ENCODE measurements around the gene ADGRL1.
A peak's percentile ranks its signal among the peaks of the same experiment; 100 is the strongest.

The ADGRL1 gene

GRCh38 chr19:14138576-14139265, 67.2 kb downstream of the ADGRL1 start:
- Histone ChIP-seq H2BK5ac (ENCODE audit: low read length) (no peak overlapping the region), H3K9ac (ENCODE audit: low read depth, low read length, poor library complexity) (no peak overlapping the region), H3K79me1 (ENCODE audit: low read depth, low read length) (peaks cover 4% of the 10 kb centered on the region), H3K23ac (ENCODE audit: low read depth, low read length, poor library complexity) (no peak overlapping the region), H3K9me3 (replicated peaks in 1 of 2; ENCODE audit: control insufficient read depth in 2 of 2, insufficient read depth in 1 of 2, low read depth in 1 of 2, low read length in 2 of 2) (no peaks in the 10 kb centered on the region), H3K18ac (ENCODE audit: low read length) (no peak overlapping the region), H2BK15ac (ENCODE audit: low read length) (no peak overlapping the region), H3K27me3 (ENCODE audit: control insufficient read depth in 3 of 3, insufficient read depth in 3 of 3, low read depth in 1 of 3, low read length in 3 of 3) (no peaks in the 10 kb centered on the region), H2AK5ac (ENCODE audit: low read depth, low read length) (no peak overlapping the region), H3K4me2 (ENCODE audit: insufficient read depth, low read length, poor library complexity, severe bottlenecking) (no peak overlapping the region), H2BK120ac (ENCODE audit: low read depth, low read length) (no peak overlapping the region), H3K27ac (replicated peaks; ENCODE audit: low read length) (peak overlapping the region; percentile 4), H2BK12ac (ENCODE audit: low read length) (no peak overlapping the region), H3K14ac (ENCODE audit: low read length) (no peak overlapping the region), H3K36me3 (replicated peaks in 1 of 2; ENCODE audit: control insufficient read depth in 2 of 2, insufficient read depth in 2 of 2, low read length in 2 of 2) (peaks cover 0 to 9% of the 10 kb centered on the region in 2 donors), H4K8ac (ENCODE audit: low read depth, low read length) (no peak overlapping the region), H3K4ac (ENCODE audit: low read length) (no peak overlapping the region), H3K4me1 (ENCODE audit: control insufficient read depth in 2 of 2, insufficient read depth in 1 of 2, low read depth in 1 of 2, low read length in 2 of 2) (peaks cover 13 to 18% of the 10 kb centered on the region in 2 donors), H4K91ac (ENCODE audit: low read depth, low read length, poor library complexity) (no peak overlapping the region), H2AFZ (ENCODE audit: low read length) (no peak overlapping the region), H3K4me3 (ENCODE audit: low read length in 2 of 2) (peak overlapping the region in 1 of 2 donors; percentile 57)
- WGBS, 2 donors (ENCODE audit: extremely low coverage in 2 of 2, insufficient read length in 2 of 2, insufficient replicate concordance in 1 of 2): no CpG with 5 or more reads among the region's 9 CpGs
- no peak for DNase-seq (ENCODE audit: low spot score)

GRCh38 chr19:14136509-14137281, 69.3 kb downstream of the ADGRL1 start, which contains the start of gene ASF1B:
TSS of gene ASF1B (minus strand) at chr19:14136589. CDS start at chr19:14136456, 133 bp downstream.
- Histone ChIP-seq H2AK5ac (ENCODE audit: low read depth, low read length) (peak within 1 kb of the TSS; percentile 90), H2BK12ac (ENCODE audit: low read length) (no peak within 1 kb of the TSS), H3K4me1 (ENCODE audit: control insufficient read depth in 2 of 2, insufficient read depth in 1 of 2, low read depth in 1 of 2, low read length in 2 of 2) (peaks cover 13 to 18% of the 10 kb centered on the region in 2 donors), H3K27me3 (ENCODE audit: control insufficient read depth in 3 of 3, insufficient read depth in 3 of 3, low read depth in 1 of 3, low read length in 3 of 3) (no peaks in the 10 kb centered on the region), H3K4ac (ENCODE audit: low read length) (no peak within 1 kb of the TSS), H2BK120ac (ENCODE audit: low read depth, low read length) (peak within 1 kb of the TSS; percentile 47), H3K4me2 (ENCODE audit: insufficient read depth, low read length, poor library complexity, severe bottlenecking) (peak within 1 kb of the TSS; percentile 94), H4K91ac (ENCODE audit: low read depth, low read length, poor library complexity) (no peak within 1 kb of the TSS), H3K9ac (ENCODE audit: low read depth, low read length, poor library complexity) (peak within 1 kb of the TSS; percentile 99), H2AFZ (ENCODE audit: low read length) (peak within 1 kb of the TSS; percentile 93), H3K9me3 (replicated peaks in 1 of 2; ENCODE audit: control insufficient read depth in 2 of 2, insufficient read depth in 1 of 2, low read depth in 1 of 2, low read length in 2 of 2) (no peaks in the 10 kb centered on the region), H3K79me1 (ENCODE audit: low read depth, low read length) (peaks cover 4% of the 10 kb centered on the region), H3K14ac (ENCODE audit: low read length) (peak within 1 kb of the TSS; percentile 75), H3K27ac (replicated peaks; ENCODE audit: low read length) (peak within 1 kb of the TSS; percentile 81), H2BK15ac (ENCODE audit: low read length) (no peak within 1 kb of the TSS), H2BK5ac (ENCODE audit: low read length) (peak within 1 kb of the TSS; percentile 82), H3K23ac (ENCODE audit: low read depth, low read length, poor library complexity) (peak within 1 kb of the TSS; percentile 98), H3K36me3 (replicated peaks in 1 of 2; ENCODE audit: control insufficient read depth in 2 of 2, insufficient read depth in 2 of 2, low read length in 2 of 2) (peaks cover 2 to 20% of the 10 kb centered on the region in 2 donors), H3K4me3 (ENCODE audit: low read length in 2 of 2) (peak within 1 kb of the TSS; percentile 98 to 100), H4K8ac (ENCODE audit: low read depth, low read length) (no peak within 1 kb of the TSS), H3K18ac (ENCODE audit: low read length) (peak within 1 kb of the TSS; percentile 98)
- no CpG with 5 or more reads among the region's 78 CpGs for WGBS, 2 donors (ENCODE audit: extremely low coverage in 2 of 2, insufficient read length in 2 of 2, insufficient replicate concordance in 1 of 2)
- peak; percentile 100 for DNase-seq (ENCODE audit: low spot score)

- Histone ChIP-seq H3K4me1 (ENCODE audit: control insufficient read depth in 2 of 2, insufficient read depth in 1 of 2, low read depth in 1 of 2, low read length in 2 of 2) (peaks cover 13 to 18% of the 10 kb centered on the region in 2 donors), H2AK5ac (ENCODE audit: low read depth, low read length) (peak overlapping the region; percentile 90), H3K27ac (replicated peaks; ENCODE audit: low read length) (peak overlapping the region; percentile 78), H3K18ac (ENCODE audit: low read length) (peak overlapping the region; percentile 98), H3K27me3 (ENCODE audit: control insufficient read depth in 3 of 3, insufficient read depth in 3 of 3, low read depth in 1 of 3, low read length in 3 of 3) (no peaks in the 10 kb centered on the region), H3K9me3 (replicated peaks in 1 of 2; ENCODE audit: control insufficient read depth in 2 of 2, insufficient read depth in 1 of 2, low read depth in 1 of 2, low read length in 2 of 2) (no peaks in the 10 kb centered on the region), H3K79me1 (ENCODE audit: low read depth, low read length) (peaks cover 4% of the 10 kb centered on the region), H3K4me2 (ENCODE audit: insufficient read depth, low read length, poor library complexity, severe bottlenecking) (peak overlapping the region; percentile 93), H4K8ac (ENCODE audit: low read depth, low read length) (no peak overlapping the region), H4K91ac (ENCODE audit: low read depth, low read length, poor library complexity) (no peak overlapping the region), H3K23ac (ENCODE audit: low read depth, low read length, poor library complexity) (peak overlapping the region; percentile 98), H3K14ac (ENCODE audit: low read length) (peak overlapping the region; percentile 75), H3K4me3 (ENCODE audit: low read length in 2 of 2) (peak overlapping the region; percentile 98 to 100), H3K36me3 (replicated peaks in 1 of 2; ENCODE audit: control insufficient read depth in 2 of 2, insufficient read depth in 2 of 2, low read length in 2 of 2) (peaks cover 2 to 21% of the 10 kb centered on the region in 2 donors), H2BK15ac (ENCODE audit: low read length) (no peak overlapping the region), H2AFZ (ENCODE audit: low read length) (peak overlapping the region; percentile 93), H2BK5ac (ENCODE audit: low read length) (no peak overlapping the region), H3K4ac (ENCODE audit: low read length) (no peak overlapping the region), H2BK12ac (ENCODE audit: low read length) (no peak overlapping the region), H2BK120ac (ENCODE audit: low read depth, low read length) (peak overlapping the region; percentile 47), H3K9ac (ENCODE audit: low read depth, low read length, poor library complexity) (peak overlapping the region; percentile 99)
- WGBS, 2 donors (ENCODE audit: extremely low coverage in 2 of 2, insufficient read length in 2 of 2, insufficient replicate concordance in 1 of 2): no CpG with 5 or more reads among the region's 38 CpGs
- no peak for DNase-seq (ENCODE audit: low spot score)
These were observed 69.9 kb downstream of the ADGRL1 start for GRCh38 chr19:14135985-14136508.

- H3K9me3 ChIP-seq (replicated peaks in 1 of 2; ENCODE audit: control insufficient read depth in 2 of 2, insufficient read depth in 1 of 2, low read depth in 1 of 2, low read length in 2 of 2): no peaks in the 10 kb centered on the region
- peak overlapping the region; percentile 90 for H2AK5ac ChIP-seq (ENCODE audit: low read depth, low read length)
- H3K18ac ChIP-seq (ENCODE audit: low read length): no peak overlapping the region
- H3K9ac ChIP-seq (ENCODE audit: low read depth, low read length, poor library complexity): no peak overlapping the region
- H3K14ac ChIP-seq (ENCODE audit: low read length): no peak overlapping the region
- H3K4me1 ChIP-seq (ENCODE audit: control insufficient read depth in 2 of 2, insufficient read depth in 1 of 2, low read depth in 1 of 2, low read length in 2 of 2): peaks cover 13 to 18% of the 10 kb centered on the region in 2 donors
- no peak overlapping the region for H3K4ac ChIP-seq (ENCODE audit: low read length)
- DNase-seq (ENCODE audit: low spot score): no peak
- no peak overlapping the region for H3K23ac ChIP-seq (ENCODE audit: low read depth, low read length, poor library complexity)
- no peak overlapping the region for H4K8ac ChIP-seq (ENCODE audit: low read depth, low read length)
- no CpG with 5 or more reads among the region's 6 CpGs for WGBS, 2 donors (ENCODE audit: extremely low coverage in 2 of 2, insufficient read length in 2 of 2, insufficient replicate concordance in 1 of 2)
- no peak overlapping the region for H2AFZ ChIP-seq (ENCODE audit: low read length)
- no peak overlapping the region for H4K91ac ChIP-seq (ENCODE audit: low read depth, low read length, poor library complexity)
- H3K4me2 ChIP-seq (ENCODE audit: insufficient read depth, low read length, poor library complexity, severe bottlenecking): peak overlapping the region; percentile 93
- H2BK15ac ChIP-seq (ENCODE audit: low read length): no peak overlapping the region
- H3K79me1 ChIP-seq (ENCODE audit: low read depth, low read length): peaks cover 4% of the 10 kb centered on the region
- H2BK12ac ChIP-seq (ENCODE audit: low read length): no peak overlapping the region
- H2BK5ac ChIP-seq (ENCODE audit: low read length): no peak overlapping the region
- peaks cover 2 to 21% of the 10 kb centered on the region in 2 donors for H3K36me3 ChIP-seq (replicated peaks in 1 of 2; ENCODE audit: control insufficient read depth in 2 of 2, insufficient read depth in 2 of 2, low read length in 2 of 2)
- H2BK120ac ChIP-seq (ENCODE audit: low read depth, low read length): no peak overlapping the region
- H3K4me3 ChIP-seq (ENCODE audit: low read length in 2 of 2): peak overlapping the region; percentile 98 to 100
- no peak overlapping the region for H3K27ac ChIP-seq (replicated peaks; ENCODE audit: low read length)
- no peaks in the 10 kb centered on the region for H3K27me3 ChIP-seq (ENCODE audit: control insufficient read depth in 3 of 3, insufficient read depth in 3 of 3, low read depth in 1 of 3, low read length in 3 of 3)
These were observed 70.6 kb downstream of the ADGRL1 start for GRCh38 chr19:14135355-14135754.
